GM12865 (cell line): Measurements from ENCODE around the gene RBMS1.
A peak's percentile ranks its signal among the peaks of the same experiment; 100 is the strongest.

Experiments used
- DNase-seq: peaks from one replicate; pipeline ENCODE4 v3.0.0; 2010; ENCODE audit warnings: low read depth
- H3K4me3 ChIP-seq: 2 replicates; pipeline ENCODE4 v1.5.1; 2011; ENCODE audit warnings: mild to moderate bottlenecking, low read depth, low read length, control low read depth
- TF ChIP-seq, protein P1 (sequence below): IDR thresholded peaks from 2 replicates; pipeline ENCODE4 v1.5.1; 2011; ENCODE audit warnings: low read length, control low read depth, low read depth, inconsistent platforms; ENCODE audit not compliant: insufficient read depth; ENCODE audit errors: missing control alignments

RBMS1 gene

DNA sequence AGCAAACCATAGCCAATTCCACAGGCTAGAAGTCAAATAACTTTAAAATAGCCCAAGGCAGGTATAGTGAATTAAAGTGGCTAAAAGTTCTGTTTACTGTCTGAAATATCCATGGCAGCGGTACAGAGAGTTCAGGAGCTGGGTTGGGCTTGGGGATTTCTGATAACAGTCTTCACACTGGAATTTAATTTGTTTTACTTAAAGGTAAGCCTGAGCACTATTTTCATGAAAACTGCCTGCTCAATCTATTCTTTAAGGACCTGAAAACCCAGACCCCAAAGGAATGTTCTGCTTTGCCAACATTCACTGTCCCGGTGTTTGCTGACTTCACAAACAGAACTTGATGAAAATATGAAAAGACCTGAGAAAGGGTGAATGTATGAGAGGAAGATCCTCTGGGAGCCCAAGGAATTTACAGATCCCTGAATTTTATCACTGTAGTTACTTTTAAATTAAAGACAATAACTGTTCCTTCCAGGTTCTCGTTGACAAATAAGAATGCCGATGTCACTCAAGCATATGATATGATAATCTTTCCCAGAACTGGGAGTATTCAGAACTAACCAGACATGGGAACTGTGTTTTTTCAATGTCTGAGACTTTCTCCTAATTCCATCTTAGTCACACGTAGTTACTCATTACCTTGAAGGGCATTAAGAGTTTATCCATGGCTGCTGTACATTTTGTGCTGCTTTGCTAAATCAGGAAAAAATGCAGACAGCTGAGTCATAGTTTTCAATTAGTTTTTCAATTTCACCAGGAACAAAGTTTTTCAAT lies 265.3 kb downstream of the RBMS1 start:
- TF ChIP-seq, protein P1, sequence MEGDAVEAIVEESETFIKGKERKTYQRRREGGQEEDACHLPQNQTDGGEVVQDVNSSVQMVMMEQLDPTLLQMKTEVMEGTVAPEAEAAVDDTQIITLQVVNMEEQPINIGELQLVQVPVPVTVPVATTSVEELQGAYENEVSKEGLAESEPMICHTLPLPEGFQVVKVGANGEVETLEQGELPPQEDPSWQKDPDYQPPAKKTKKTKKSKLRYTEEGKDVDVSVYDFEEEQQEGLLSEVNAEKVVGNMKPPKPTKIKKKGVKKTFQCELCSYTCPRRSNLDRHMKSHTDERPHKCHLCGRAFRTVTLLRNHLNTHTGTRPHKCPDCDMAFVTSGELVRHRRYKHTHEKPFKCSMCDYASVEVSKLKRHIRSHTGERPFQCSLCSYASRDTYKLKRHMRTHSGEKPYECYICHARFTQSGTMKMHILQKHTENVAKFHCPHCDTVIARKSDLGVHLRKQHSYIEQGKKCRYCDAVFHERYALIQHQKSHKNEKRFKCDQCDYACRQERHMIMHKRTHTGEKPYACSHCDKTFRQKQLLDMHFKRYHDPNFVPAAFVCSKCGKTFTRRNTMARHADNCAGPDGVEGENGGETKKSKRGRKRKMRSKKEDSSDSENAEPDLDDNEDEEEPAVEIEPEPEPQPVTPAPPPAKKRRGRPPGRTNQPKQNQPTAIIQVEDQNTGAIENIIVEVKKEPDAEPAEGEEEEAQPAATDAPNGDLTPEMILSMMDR = no peak
- H3K4me3 ChIP-seq = no peak overlapping the region
- DNase-seq = no peak

DNA sequence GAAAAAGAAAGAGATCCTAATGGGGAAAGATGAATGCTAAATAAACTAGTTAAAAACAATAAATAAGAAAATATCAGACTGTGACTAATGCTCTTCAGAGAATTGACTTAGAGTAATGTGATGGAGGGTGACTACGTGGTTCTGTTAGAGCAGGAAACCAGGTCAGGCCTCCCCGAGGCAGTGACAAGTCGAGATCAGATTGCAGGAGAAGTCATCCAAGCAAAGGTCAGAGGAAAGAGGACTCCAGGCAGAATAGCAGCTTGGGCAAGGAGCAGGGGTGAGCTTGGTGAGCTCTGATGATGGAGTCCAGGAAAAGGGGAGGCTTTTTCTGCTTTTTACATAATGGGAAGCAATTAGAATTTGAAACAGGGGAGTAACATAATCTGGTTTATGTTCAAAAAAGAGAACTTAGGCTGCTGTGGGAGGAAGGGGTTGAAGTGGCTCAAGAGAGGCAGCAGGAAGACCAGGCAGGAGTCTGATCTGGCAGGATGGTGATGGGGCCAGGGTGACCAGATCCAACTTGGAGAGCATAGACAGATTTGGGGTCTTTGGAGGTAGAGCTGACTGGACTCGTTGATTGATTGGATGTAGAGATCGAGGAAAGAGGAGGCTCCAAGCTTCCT lies 266.2 kb downstream of the RBMS1 start:
- DNase-seq = no peak
- H3K4me3 ChIP-seq = no peak overlapping the region
- TF ChIP-seq, protein P1 = no peak

DNA sequence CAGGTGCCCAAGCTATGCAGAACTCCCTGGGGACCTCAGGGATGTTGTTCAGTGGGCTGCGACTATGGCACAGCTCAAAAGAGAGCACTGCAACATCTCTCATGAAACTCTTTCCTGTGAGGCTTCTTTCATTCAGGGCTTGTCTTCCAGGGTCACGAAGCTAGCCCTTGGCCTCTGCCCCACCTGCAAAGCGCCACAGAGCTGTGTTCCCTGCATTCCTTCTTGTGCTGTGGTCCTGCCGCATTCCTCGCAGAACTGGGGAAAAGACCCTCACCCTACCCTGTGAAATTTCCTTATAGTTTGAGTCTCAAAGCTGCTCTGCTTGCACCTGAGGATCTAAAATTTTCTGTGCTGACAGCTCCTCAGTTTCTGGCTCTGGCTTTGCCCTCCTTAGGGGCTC lies 267.2 kb downstream of the RBMS1 start:
- no peak overlapping the region for H3K4me3 ChIP-seq
- TF ChIP-seq, protein P1 = no peak
- no peak for DNase-seq

DNA sequence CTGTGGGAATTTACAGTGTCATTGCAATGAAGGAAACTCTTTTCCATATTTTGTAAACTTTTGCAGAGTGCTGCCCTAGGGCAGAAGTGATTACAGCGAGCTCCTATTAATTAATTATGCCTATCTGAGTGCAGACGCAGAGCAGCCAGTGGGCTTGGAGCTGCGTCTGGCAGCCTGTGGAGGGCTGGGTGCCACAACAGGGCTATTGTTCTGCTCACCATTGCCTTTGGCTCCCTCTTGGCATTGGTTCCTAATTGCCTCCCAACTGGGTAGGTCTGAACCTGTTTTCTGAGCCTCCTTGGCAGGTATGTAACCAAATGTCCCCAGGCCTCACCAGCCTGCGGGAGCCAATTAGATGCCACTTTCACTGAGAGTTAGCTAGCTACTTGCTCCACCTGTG lies 267.9 kb downstream of the RBMS1 start:
- TF ChIP-seq, protein P1 = no peak
- H3K4me3 ChIP-seq = no peak overlapping the region
- DNase-seq = no peak

DNA sequence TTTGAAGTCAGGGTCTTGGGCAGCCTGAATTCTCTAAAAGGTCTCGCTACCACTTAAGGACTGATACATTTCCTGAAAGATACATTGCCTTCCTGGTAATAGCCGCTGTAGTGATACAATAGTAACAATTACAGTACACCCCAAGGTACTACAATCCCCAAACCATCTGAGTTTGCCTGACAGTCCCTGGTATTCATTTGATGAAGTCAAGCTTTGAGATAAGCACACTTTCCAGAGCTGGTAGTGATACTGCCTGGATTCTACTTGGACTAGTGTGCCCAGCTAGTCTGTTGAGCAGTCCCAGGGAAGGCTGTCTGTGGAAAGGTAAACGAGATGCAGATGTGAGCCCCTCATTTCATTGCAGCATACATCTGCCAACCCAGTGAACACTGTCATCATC lies 269.1 kb downstream of the RBMS1 start:
- TF ChIP-seq, protein P1 = no peak
- DNase-seq = no peak
- no peak overlapping the region for H3K4me3 ChIP-seq

DNA sequence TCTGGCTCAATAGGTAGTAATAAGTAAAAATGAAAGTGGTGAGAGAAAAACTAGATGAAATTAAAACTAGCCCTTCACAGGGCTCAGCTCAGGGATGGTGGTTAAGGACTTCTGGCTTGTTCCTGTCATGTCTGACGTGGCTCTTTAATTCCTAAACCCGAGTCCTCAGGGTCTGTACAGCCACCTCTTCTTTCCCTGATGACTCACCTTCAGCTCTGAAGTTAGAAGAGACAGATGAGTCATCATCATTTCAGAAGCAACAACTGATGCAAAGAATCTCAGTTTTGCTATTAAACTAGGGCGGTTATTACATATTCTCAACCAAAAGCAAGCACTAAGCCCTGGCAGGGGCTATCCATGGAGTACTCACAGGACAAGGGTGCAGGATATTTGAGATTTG lies 269.5 kb downstream of the RBMS1 start:
- no peak overlapping the region for H3K4me3 ChIP-seq
- TF ChIP-seq, protein P1 = no peak
- DNase-seq = peak; percentile 87

DNA sequence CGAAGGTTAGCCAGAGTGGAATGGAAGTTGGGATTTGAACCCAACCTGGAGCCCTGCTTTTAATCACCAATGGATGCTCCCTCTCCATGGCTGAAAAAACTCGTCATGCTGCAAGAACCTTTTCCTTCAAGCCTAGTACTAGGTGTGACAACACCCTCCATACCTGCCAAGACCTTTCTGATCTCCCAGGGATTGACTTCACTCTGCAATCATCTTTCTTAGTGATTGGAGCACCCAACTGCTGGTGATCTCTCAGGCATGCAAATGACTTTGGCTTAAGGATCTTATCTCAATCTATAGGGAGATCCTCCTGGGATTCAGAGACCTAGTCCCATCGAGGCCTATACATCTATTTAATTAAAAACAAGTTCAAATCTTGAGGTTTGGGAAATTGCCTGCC lies 270.0 kb downstream of the RBMS1 start:
- TF ChIP-seq, protein P1 = no peak
- H3K4me3 ChIP-seq = no peak overlapping the region
- DNase-seq = no peak
